CD14-positive monocyte (primary cell): Measurements from ENCODE around the gene MTHFSD. TPM values are rescaled to one million over a fixed set of nuclear protein-coding genes. Genes with fewer than 3 reads are reported as not detected.

Source experiments
- DNase-seq, 3 donors: peaks; one replicate each; pipeline ENCODE4 v3.0.0-alpha.2; 2011 to 2022
- H2AFZ ChIP-seq: 2 replicates; pipeline ENCODE4 v1.6.0; 2012; ENCODE audit warnings: mild to moderate bottlenecking, low read depth, low read length, inconsistent platforms; ENCODE audit not compliant: insufficient read depth, poor library complexity, severe bottlenecking
- H3K27ac ChIP-seq, 2 donors: 1 replicate in 1 of 2; 2 replicates in 1 of 2; pipeline ENCODE4 v1.5.1; 2012 to 2013; ENCODE audit warnings: low read length in 2 of 2, control low read depth in 1 of 2, inconsistent platforms in 1 of 2, low read depth in 1 of 2, mild to moderate bottlenecking in 1 of 2
- H3K27me3 ChIP-seq, 2 donors: one replicate each; pipeline versions ENCODE4 v1.6.0 to v1.6.1; 2011 to 2013; ENCODE audit warnings: low read length in 2 of 2; ENCODE audit not compliant: control insufficient read depth in 2 of 2, insufficient read depth in 2 of 2
- H3K36me3 ChIP-seq, 2 donors: replicated peaks in 1 of 2; 1 replicate in 1 of 2; 2 replicates in 1 of 2; pipeline versions ENCODE4 v1.5.1 to v1.6.1; 2012 to 2013; ENCODE audit warnings: low read length in 2 of 2, control low read depth in 1 of 2, inconsistent platforms in 1 of 2, mild to moderate bottlenecking in 1 of 2; ENCODE audit not compliant: insufficient read depth in 2 of 2, control insufficient read depth in 1 of 2
- H3K4me1 ChIP-seq, 2 donors: 1 replicate in 1 of 2; 2 replicates in 1 of 2; pipeline versions ENCODE4 v1.5.1 to v1.6.1; 2012 to 2013; ENCODE audit warnings: low read length in 2 of 2, control low read depth in 1 of 2, inconsistent platforms in 1 of 2, mild to moderate bottlenecking in 1 of 2, moderate library complexity in 1 of 2; ENCODE audit not compliant: insufficient read depth in 2 of 2, control insufficient read depth in 1 of 2
- H3K4me2 ChIP-seq: replicated peaks from 2 replicates; pipeline ENCODE3; 2012; ENCODE audit warnings: low read length, moderate library complexity, mild to moderate bottlenecking; ENCODE audit not compliant: poor library complexity, severe bottlenecking; ENCODE audit errors: extremely low read depth
- H3K4me3 ChIP-seq, 3 experiments: fragments of 200-600 bp in 1 of 3; sonication (generic) in 1 of 3; replicated peaks in 1 of 3; 1 replicate in 2 of 3; 2 replicates in 1 of 3; pipeline ENCODE4 v1.5.1; 2011 to 2013; ENCODE audit warnings: low read length in 3 of 3, mild to moderate bottlenecking in 3 of 3, control low read depth in 2 of 3, low read depth in 2 of 3, inconsistent platforms in 1 of 3, moderate library complexity in 1 of 3
- H3K79me2 ChIP-seq: 2 replicates; pipeline ENCODE4 v1.6.0; 2012; ENCODE audit warnings: mild to moderate bottlenecking, control low read depth, inconsistent platforms, low read length, moderate library complexity; ENCODE audit not compliant: insufficient read depth
- H3K9ac ChIP-seq: 2 replicates; pipeline ENCODE4 v1.6.0; 2017; ENCODE audit warnings: low read length, mild to moderate bottlenecking; ENCODE audit not compliant: insufficient read depth, poor library complexity, severe bottlenecking
- H3K9me3 ChIP-seq, 2 donors: replicated peaks in 1 of 2; 1 replicate in 1 of 2; 2 replicates in 1 of 2; pipeline versions ENCODE4 v1.5.1 to v1.6.1; 2012 to 2013; ENCODE audit warnings: low read length in 2 of 2, control low read depth in 1 of 2; ENCODE audit not compliant: control insufficient read depth in 1 of 2, insufficient read depth in 1 of 2
- H4K20me1 ChIP-seq: 2 replicates; pipeline ENCODE4 v1.6.0; 2012; ENCODE audit warnings: mild to moderate bottlenecking, low read length, control low read depth, moderate library complexity; ENCODE audit not compliant: insufficient read depth
- H3K27ac Mint-ChIP-seq, 7 donors: one replicate each; pipeline ENCODE4 v1.8.0; 2020; ENCODE audit warnings: mild to moderate bottlenecking in 7 of 7, mixed read lengths in 7 of 7, moderate library complexity in 6 of 7, inconsistent platforms in 2 of 7
- H3K27me3 Mint-ChIP-seq, 3 donors: one replicate each; pipeline ENCODE4 v1.8.0; 2021 to 2022; ENCODE audit warnings: low read depth in 3 of 3, mild to moderate bottlenecking in 3 of 3, mixed read lengths in 3 of 3, moderate library complexity in 3 of 3, inconsistent platforms in 1 of 3
- H3K36me3 Mint-ChIP-seq, 2 donors: one replicate each; pipeline ENCODE4 v1.8.0; 2020; ENCODE audit warnings: mixed read lengths in 2 of 2, inconsistent platforms in 1 of 2, mild to moderate bottlenecking in 1 of 2
- H3K4me1 Mint-ChIP-seq: one replicate; pipeline ENCODE4 v1.8.0; 2020; ENCODE audit warnings: mild to moderate bottlenecking, mixed read lengths
- H3K4me3 Mint-ChIP-seq, 2 donors: one replicate each; pipeline ENCODE4 v1.8.0; 2020; ENCODE audit warnings: mild to moderate bottlenecking in 2 of 2, mixed read lengths in 2 of 2, moderate library complexity in 1 of 2
- H3K9me3 Mint-ChIP-seq, 7 donors: one replicate each; pipeline ENCODE4 v1.8.0; 2020 to 2022; ENCODE audit warnings: mixed read lengths in 7 of 7, mild to moderate bottlenecking in 6 of 7, moderate library complexity in 6 of 7, inconsistent platforms in 2 of 7
- WGBS: methylation state at CpG from one replicate; pipeline ENCODE4 v1.1.5; 2013; ENCODE audit warnings: missing lambda C conversion rate; ENCODE audit not compliant: insufficient coverage; 5-methylcytosine and 5-hydroxymethylcytosine counted together
- intact Hi-C, 2 donors: fragments of 100-400 bp; cut with micrococcal nuclease; formaldehyde crosslinking; loops; one replicate each; pipeline versions ENCODE4 v1.15.0 to v1.15.1; 2023
- polyA plus RNA-seq, 3 donors: library from polyadenylated mRNA; depleted of rRNA in 1 of 3; unstranded in 2 of 3; stranded (reverse) in 1 of 3; fragments of 300-500 nt in 2 of 3; fragments of >200 nt in 1 of 3; fragmentation: Illumina TruSeq in 2 of 3; gene quantifications; 1 replicate in 2 of 3; 2 replicates in 1 of 3; pipeline ENCODE4 v1.2.3, GENCODE V29; 2012 to 2021
- TF ChIP-seq, protein P1 (sequence below): fragments of 200-600 bp; IDR thresholded peaks from one replicate; pipeline ENCODE4 v1.8.0; 2022; ENCODE audit warnings: antibody characterized with exemption, mild to moderate bottlenecking

MTHFSD gene
- polyA plus RNA-seq, 3 donors: 7.2 to 14.1 (median 11.7) TPM

DNA sequence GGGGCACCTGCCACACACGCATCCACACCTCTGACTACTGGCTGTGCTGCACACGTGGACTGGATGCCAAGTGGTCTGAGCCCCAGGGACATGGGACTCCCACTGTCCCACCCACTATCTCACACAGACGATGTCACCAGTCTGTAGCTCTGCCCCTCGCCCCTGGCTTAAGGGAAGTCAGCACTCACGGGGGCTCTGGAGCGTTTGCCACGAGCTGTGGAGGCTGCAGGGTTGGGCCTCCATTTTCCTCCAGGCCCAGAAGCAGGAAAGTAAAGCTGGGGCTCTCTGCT lies 22.6 kb downstream of the MTHFSD start:
- peaks cover 45 to 74% of the 10 kb centered on the region in 2 donors for H3K36me3 Mint-ChIP-seq
- 92% methylated on average over 6 of the region's 7 CpGs for WGBS
- no peak overlapping the region for H2AFZ ChIP-seq
- no peak overlapping the region for H3K4me3 ChIP-seq
- no peak for DNase-seq
- peaks cover 0 to 2% (median 0%) of the 10 kb centered on the region in 7 donors for H3K9me3 Mint-ChIP-seq
- no peak overlapping the region for H3K4me2 ChIP-seq
- H3K4me1 Mint-ChIP-seq: no peaks in the 10 kb centered on the region
- no peaks in the 10 kb centered on the region for H3K27me3 Mint-ChIP-seq
- H4K20me1 ChIP-seq: no peaks in the 10 kb centered on the region
- no peaks in the 10 kb centered on the region for H3K9me3 ChIP-seq
- no peaks in the 10 kb centered on the region for H3K27me3 ChIP-seq
- no peak overlapping the region for H3K27ac Mint-ChIP-seq
- H3K27ac ChIP-seq: no peak overlapping the region
- peak overlapping the region; percentile 4 for H3K9ac ChIP-seq
- no peaks in the 10 kb centered on the region for H3K4me1 ChIP-seq
- H3K4me3 Mint-ChIP-seq: no peak overlapping the region
- peaks cover 20 to 42% of the 10 kb centered on the region in 2 donors for H3K36me3 ChIP-seq
- TF ChIP-seq, protein P1, sequence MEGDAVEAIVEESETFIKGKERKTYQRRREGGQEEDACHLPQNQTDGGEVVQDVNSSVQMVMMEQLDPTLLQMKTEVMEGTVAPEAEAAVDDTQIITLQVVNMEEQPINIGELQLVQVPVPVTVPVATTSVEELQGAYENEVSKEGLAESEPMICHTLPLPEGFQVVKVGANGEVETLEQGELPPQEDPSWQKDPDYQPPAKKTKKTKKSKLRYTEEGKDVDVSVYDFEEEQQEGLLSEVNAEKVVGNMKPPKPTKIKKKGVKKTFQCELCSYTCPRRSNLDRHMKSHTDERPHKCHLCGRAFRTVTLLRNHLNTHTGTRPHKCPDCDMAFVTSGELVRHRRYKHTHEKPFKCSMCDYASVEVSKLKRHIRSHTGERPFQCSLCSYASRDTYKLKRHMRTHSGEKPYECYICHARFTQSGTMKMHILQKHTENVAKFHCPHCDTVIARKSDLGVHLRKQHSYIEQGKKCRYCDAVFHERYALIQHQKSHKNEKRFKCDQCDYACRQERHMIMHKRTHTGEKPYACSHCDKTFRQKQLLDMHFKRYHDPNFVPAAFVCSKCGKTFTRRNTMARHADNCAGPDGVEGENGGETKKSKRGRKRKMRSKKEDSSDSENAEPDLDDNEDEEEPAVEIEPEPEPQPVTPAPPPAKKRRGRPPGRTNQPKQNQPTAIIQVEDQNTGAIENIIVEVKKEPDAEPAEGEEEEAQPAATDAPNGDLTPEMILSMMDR: no peak
- H3K79me2 ChIP-seq: no peaks in the 10 kb centered on the region
- intact Hi-C loops: no loop called here

DNA sequence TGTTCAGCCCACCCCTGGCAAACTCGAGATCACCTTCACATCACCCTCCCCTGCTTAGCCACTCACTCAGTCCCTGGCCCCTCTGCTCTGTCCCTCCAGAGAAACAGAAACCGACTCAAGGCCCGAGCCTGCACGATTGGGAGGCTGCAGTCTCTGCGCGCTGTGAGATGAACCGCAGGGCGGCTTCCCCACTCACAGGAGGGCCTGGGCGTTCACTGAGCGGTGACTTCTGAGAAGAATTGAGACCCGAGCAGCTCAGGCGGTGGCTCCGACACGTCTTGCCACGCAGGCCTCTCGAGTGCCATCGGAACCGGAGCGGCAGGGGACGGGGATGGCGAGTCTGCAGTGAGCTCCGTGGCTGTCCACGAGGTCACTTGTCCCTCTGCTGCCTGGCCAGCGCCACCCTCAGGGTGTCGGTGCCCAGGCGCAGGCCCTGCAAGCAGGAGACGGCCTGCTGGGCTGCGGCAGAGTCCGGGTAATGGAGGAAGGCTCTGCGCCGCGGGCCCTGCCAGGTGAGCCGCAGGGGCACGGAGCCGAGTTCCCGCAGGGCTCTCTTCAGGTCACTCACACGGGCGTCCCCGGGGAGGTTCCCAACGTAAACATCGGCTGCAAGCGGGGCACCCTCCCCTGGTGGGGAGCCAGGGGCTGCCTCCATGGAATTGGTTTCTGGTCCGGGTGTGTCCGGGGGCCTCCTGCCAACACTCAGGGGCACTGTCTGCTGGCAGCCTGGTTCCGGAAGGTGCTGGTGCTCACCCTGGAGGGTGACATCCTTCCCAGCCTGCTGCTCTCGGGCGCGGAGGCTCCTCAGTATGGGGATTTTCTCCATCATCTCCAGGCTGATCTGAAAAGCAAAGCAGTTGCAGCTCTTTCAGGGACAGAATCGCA lies 23.2 kb downstream of the MTHFSD start:
- no peaks in the 10 kb centered on the region for H3K4me1 ChIP-seq
- Mint-ChIP-seq H3K4me3 (no peak overlapping the region), H3K9me3 (peaks cover 0 to 2% (median 0%) of the 10 kb centered on the region in 7 donors), H3K4me1 (no peaks in the 10 kb centered on the region), H3K27ac (no peak overlapping the region), H3K27me3 (no peaks in the 10 kb centered on the region), H3K36me3 (peaks cover 40 to 69% of the 10 kb centered on the region in 2 donors)
- H3K27me3 ChIP-seq: no peaks in the 10 kb centered on the region
- no peak for DNase-seq
- peak overlapping the region; percentile 4 for H3K9ac ChIP-seq
- H4K20me1 ChIP-seq: no peaks in the 10 kb centered on the region
- H3K36me3 ChIP-seq: peaks cover 17 to 36% of the 10 kb centered on the region in 2 donors
- H3K79me2 ChIP-seq: no peaks in the 10 kb centered on the region
- TF ChIP-seq, protein P1: no peak
- no peak overlapping the region for H3K27ac ChIP-seq
- intact Hi-C loops: no loop called here
- no peak overlapping the region for H3K4me3 ChIP-seq
- H3K4me2 ChIP-seq: no peak overlapping the region
- H2AFZ ChIP-seq: no peak overlapping the region
- no peaks in the 10 kb centered on the region for H3K9me3 ChIP-seq
- 95% methylated on average over 47 of the region's 49 CpGs for WGBS
